HL-60/S4 treated with phorbol 12-myristate 13-acetate at 8.2 ng/mL for 4 days and 3 days (cell line): ENCODE data around the gene PRTG.
"Not testable (repeated sequence)": the region's sequence is repeated elsewhere in the genome, so short reads cannot be mapped to it uniquely, and the experiment has no call there.

Experiments
- in situ Hi-C: fragments of 300-500 bp; cut with MboI; formaldehyde crosslinking; loops from 2 replicates; pipeline ENCODE4 v1.15.0; 2022; ENCODE audit warnings: low sequenced_read_pairs

The PRTG gene

DNA sequence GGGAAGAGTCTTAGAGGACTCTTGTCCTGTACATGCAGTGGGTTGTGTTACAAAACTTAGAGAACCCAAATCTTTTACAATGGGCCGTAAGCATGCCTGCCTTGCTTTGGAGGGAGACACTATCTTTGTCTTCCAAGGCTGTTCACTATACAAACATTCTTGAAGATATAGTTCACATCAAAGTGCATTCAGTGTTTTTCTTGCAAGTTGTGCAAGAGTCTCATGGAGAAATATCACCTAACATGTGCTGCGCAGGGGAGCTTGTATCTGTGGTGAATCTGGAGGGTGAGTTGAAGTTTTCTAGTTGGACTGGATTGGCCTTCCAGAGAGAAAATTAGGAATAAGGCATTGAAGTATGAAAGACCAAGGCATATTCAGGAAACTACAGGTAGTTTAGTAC lies 7.8 kb upstream of the PRTG start:
- in situ Hi-C loops: no loop called here

DNA sequence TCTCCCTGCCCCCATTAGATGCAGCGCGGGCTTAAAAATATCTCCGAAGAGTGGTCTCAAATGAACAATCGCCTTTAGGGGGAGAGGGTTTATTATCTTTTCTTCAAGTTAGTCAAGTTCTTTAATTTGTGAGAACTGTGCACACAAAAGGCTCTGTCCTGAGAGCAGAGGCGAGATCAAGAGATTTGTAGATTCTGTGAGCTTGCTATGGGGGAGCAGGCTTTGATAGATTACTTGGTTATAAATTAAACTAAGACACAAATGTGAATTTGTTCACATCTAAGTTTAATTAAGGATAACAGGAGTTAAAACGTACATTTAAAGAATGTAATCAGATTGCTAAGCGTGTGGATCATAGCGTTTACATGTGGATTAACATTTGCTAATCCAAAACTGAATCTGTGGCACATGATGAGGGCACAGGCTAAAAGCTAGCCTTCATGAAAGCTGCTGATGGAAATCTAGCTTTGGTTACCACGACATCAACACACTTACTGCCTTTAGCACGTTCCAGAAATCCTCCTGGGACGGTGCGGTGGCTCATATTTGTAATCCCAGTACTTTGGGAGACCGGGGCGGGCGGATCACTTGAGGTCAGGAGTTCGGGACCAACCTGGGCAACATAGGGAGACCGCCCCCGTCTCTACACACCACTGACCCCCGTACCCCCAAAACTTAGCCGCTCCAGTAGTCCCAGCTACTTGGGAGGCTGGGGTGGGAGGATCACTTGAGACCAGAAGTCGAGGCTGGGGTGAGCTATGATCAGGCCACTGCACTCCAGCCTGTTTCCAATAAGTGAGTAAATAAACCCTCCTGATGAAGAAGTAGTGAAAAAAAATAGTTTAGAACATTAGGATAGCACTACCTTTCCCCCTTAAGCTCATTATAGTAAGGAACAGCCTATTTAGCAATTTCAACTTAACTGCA lies 1.0 kb upstream of the PRTG start:
- in situ Hi-C loops: no loop called here

DNA sequence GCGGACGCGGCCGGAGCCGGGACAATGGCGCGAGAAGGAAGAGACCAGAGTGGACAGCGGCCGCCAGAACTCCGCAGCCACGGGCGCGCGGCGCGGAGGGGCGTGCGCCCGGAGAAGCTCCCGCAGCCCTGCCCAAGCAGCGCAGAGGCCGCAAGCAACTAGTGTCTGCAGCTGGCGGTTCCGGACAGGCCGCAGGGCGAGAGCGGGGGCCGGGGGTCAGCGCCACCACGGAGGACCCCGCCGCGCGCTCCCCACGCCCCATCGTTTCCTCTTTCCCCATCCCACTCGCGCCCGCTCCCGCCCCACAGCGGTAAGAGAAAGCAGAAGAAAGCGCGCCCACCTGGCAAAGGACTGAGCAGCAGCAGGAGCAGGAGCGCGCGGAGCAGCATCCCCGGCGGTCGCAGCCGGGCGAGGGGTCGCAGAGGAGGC lies 440 bp downstream of the PRTG start:
- in situ Hi-C loops: no loop called here

DNA sequence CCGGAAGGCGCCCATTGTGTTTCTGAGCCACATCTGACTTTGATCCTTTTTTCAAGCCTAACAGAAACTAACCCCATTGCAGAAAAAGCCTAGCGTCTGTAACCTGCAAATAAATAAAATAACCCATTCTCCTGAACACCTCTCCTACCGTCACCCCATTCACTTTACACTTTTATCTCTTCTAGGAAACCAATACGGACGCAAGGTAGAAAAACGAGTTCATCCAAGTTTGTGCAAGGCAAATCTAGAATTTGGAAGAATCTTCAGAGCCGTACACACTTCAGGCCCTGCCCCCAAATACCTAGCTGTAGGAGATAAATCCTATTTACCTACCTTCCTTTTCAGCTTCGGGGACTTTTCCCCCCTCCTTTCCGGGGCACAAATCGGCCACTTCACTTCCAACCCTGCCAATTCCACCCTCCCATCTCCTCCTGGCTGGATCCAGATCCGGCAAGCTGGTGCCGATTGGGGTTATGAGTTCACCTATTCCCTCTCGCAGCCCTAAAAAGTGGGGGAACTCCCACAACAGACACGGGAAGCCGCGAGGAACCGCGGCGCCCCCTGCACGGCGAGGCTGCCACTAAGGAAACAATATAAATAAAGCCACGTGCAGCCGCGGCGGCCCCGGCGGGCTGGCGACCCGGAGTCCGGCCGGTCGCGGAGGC lies 987 bp downstream of the PRTG start:
- in situ Hi-C loops: no loop called here

DNA sequence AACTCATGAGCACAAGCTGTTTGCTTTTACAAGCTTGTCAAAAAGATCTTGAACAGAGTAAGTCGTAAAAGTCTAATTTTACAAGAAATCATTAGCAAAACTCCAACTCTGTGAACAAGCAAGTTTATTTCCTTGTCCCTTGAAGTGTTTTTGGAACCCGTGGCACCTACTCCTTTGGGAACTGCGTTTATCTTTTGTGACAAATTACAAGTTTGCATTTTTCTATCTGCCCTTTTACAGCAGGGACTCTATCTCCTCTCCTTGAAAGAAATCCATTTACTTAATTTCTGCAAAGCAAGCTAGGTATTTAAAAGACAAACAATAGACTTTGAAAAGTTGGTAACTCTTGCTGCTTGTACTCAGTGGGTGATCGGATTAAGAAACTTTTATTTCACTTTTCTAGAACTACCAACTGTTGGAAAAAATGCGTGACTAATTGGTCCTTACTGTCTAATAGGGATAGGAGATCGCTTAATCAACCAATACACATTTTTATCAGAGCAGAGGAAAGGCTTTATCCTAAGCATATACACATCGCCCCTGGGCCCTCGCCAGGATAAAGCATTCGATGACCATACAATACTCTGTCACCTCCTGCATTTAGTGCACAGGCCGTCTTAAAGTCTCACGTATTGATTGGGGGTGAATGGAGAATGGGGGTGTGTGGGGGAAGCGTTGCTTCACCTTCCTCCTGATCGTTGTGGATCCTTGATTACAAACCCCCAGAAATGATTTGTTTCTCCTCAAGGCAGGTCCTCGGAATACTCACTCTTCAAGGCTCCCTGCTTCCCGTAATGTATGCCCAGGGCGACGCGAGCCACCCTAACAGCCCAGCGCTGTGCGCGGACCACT lies 1.7 kb downstream of the PRTG start:
- in situ Hi-C loops: no loop called here

DNA sequence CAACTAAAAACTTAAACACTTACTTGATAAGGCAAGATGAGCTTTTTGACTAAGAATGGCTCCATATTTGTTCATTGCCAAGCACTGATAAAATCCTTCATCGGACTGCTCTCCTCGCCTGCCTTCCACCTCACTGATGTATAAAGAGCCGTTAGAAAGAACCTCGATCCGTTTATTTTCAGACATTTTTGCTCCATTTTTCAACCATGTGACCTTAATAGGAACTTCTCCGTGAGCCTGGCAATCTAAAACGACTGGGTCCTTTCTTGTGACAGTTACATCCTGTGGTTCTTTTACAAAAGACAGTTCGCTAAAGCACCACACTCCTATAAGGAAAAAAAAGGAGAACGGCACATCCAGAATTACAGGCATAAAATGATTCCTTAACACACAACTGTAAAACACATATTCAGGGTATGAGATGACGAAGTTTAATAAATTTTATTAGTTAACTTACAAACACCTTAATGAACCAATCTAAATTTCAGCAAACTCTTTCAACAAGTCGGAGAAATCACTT lies 2.5 kb downstream of the PRTG start:
- in situ Hi-C loops: no loop called here

DNA sequence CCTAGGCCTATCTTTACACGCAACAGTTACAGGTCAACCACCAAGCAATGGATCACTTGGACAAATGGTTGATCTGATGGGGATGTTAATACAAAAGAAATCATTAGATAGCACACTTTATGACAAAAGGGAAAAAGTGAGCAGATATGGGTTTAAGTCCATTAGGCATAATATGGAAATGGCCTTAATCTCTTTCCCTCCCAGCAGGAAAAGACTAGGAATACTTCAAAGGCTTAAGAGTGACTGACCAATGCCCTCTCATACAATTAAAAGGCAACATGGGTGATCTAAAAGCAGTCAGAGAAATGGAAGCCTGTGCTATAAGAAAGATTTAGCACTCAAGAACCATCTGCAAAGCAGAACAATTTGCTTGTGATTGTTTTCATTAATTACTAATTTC lies 3.3 kb downstream of the PRTG start:
- in situ Hi-C loops: no loop called here

DNA sequence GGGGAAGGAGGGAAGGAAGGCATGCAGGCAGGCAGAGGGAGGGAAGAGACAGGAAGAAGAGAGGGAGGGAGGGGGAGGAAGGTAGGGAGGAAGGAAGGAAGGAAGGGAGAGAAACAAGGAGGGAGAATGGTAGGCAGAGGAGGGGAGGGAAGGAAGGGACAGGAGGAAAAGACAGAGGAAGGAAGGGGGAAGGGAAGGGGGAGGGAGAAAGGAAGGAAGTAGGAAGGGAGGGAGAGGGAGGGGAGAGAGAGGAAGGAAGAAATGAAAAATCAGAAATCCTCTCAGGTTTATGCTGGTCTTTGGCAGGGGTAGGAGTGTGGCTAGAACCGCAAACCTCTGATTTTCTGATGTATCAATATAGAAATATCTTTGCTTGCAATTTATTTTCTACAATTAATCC lies 4.2 kb downstream of the PRTG start:
- in situ Hi-C loops: no loop called here

DNA sequence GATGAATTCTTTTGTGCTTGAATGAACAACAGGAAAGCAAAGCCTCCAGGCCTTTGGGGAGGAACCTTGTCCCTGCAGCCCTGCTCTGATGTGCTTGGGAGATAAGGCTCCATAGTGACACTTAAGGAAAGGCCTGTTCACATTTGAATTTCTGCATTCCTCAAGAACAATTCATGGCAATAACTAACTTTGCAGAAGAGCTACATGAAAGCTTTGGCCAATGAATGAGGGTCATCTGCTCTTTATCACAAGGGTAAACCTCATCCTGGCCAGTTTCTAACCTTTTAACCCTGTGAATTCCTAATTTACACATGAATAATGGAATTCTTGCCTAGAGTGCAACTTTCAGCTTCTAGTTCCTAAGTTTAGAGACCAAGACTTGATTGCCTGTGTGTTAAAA lies 5.6 kb downstream of the PRTG start:
- in situ Hi-C loops: no loop called here

DNA sequence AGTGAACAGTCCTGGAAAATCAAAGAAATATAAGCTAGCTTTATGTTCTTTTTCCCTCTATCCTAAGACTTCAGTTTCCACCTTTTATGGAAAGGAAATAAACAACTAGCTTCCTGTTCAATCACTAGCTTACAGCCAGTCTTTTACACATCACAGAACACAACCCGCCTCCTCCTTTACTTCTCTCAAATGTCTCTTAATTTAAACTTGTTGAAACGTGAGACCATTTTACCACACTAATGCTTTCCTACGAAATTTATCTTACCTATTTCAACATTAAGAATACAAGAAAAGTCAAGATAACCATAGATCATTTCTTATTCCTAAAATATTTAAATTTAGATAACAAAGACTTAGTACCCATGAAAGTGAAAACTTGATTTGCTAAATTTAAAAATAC lies 6.2 kb downstream of the PRTG start:
- in situ Hi-C loops: no loop called here

DNA sequence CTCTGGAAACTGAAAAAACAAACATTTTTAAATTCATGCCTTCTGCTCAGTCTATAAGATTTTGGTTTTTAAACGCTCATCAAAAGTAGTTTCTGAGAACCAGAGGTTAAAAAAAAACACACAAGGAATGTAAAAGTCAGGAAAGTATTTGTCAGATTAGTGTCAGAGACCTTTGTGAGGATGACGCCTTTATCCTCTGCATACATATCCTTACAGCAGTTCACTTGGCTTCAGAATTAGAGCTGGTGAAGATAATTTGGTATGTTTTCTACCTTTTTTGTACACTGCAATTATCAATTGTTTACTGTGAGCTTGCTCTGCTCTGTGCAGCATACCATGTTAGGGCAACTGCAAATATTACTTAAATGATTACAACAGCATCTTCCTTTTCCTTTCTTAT lies 8.3 kb downstream of the PRTG start:
- in situ Hi-C loops: no loop called here

DNA sequence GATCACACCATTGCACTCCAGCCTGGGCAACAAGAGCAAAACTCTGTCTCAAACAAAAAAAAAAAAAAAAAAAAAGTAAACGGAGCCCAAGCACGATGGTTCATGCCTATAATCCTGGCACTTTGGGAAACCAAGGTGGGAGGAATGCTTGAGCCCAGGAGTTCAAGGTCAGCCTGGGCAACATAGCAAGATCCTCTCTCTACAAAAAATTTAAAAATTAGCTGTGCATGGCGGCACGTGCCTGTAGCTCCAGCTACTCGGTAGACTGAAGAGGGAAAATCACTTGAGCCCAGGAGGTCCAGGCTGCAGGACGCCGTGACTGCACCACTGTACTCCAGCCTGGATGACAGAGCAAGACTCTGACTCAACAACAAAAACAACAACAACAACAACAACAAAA lies 9.5 kb downstream of the PRTG start:
- in situ Hi-C loops: not testable (repeated sequence)

DNA sequence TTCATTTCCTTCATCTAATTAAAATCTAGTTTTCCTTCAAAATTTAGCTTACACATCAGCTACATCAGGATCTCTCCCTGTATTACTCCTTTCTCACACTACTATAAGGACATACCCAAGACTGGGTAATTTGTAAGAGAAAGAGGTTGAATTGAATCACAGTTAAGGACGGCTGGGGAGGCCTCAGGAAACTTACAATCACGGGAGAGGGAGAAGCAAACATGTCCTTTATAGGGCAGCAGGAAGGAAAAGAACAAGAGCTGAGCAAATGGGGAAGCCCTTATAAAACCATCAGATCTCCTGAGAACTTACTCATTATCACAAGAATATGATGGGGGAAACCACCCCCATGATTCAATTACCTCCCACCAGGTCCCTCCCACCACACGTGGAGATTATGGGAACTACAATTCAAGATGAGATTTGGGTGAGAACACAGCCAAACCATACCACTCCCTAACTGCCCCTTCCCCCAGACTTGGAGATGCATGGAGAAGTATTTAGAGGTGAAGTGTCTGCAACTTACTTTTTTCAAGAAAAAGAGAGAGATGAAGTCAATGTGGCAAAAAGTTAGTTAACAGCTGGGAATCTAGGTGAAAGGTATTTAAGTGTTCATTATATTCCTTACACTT lies 21.3 kb downstream of the PRTG start:
- in situ Hi-C loops: no loop called here

DNA sequence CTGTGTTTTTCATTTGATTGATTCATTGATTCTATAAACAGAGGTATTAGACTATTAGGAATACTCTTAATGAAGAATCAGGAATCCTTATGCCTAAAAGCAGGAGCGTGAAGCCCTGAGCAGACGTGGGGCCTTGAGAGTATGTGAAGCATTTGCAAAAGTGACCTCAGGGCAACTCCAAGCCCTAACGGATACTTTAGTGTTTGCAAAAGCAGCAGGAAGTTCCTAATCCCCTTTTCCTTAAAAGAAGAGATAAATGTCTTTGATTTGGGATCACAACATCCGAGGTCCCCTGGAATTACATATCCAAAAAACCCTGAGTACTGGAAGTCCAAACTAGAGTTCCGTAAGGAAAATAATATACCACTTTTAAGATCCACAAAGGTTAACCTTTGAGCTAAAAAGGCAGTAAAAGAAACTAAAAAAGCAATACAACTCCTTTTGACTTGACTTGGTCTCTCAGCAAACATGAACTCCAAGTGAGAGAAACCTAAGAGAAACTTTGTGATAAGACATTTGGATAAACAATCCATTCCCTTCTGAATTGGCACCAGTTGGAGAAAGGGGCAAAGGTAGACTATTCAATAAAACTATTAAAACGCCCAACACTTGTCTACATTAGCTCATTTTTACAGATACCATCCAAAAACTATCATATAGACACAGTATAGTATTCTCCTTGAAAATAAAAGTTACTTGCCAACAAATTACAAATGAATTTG lies 27.4 kb downstream of the PRTG start:
- in situ Hi-C loops: no loop called here

DNA sequence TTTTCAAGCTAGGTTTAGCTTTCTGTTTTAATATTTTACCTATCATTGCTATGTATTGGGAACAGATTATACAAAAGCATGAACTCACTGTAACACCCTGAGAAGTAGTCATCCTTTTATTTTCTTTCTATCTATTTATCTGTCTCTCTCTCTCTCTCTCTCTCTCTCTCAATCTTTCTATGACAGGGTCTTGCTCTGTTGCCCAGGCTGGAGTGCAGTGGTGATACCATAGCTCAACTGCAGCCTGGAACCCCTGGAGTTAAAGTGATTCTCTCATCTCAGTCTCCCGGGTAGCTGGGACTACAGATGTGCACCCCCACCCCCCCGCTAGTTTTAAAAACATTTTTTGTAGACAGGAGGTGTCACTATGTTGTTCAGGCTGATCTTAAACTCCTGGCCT lies 28.9 kb downstream of the PRTG start:
- in situ Hi-C loops: no loop called here

DNA sequence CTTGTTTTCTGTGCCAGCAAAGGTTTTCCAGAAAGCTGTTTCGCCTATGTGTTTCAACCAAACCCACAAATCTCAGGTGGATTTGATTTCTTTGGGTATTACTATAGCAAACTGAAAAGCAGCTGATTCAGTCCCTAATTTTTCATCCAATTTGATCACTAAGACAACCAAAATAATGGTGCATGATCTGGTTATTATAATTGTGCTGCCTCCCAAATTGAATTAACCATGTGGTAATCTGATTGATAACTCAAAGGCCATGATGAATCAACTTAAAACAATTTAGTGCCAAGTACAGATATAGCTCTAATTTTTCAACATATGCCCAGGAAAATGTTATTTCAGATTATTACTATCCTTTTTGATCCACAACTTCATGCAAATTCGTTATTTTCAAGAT lies 30.6 kb downstream of the PRTG start:
- in situ Hi-C loops: no loop called here

DNA sequence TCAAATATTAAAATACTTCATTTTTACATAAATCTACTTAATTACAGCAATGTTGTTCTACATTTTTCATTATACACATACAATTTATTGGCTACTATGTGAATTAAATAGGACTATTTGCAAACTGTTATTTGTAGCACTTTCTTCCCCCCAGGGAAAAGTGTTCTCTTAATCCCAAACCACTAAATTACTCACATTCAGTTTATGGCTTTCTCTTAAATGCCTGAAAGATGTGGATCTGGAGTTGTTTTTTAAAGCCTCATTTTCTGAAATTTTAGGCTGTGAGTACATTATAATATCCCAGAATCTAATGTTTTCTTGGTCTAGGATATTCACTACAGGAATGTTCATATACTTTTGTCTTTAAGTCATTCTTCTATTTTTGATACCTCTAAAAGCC lies 32.7 kb downstream of the PRTG start:
- in situ Hi-C loops: no loop called here

DNA sequence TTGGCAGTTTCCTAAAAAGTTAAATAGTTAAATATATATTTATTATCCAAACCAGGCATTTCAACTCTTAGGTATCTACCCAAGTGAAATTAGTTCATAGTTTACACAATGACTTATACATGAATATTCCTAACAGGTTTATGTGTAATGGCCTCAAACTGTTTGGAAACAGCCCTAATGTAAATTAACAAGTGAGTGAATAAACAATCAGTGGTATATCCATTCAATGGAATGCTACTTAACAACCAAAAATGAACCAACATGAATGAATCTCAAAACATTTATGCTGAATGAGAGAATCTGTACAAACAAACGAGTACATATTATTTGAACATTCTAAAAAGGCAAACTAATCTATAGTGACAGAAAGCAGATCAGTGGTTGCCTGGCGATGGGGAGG lies 33.5 kb downstream of the PRTG start:
- in situ Hi-C loops: no loop called here

DNA sequence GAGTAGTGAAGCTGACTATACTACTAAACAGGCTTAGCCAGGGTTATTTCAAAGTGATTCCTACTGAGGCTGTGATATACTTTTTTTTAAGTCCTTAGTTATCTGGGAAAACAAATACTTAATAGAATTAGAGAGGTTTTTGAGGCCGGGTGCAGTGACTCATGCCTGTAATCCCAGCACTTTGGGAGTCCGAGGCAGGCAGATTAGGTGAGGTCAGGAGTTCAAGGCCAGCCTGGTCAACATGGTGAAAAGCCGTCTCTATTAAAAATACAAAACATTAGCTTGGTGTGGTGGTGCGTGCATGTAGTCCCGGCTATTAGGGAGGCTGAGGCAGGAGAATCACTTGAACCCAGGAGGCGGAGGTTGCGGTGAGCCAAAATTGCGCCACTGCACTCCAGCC lies 34.2 kb downstream of the PRTG start:
- in situ Hi-C loops: no loop called here

DNA sequence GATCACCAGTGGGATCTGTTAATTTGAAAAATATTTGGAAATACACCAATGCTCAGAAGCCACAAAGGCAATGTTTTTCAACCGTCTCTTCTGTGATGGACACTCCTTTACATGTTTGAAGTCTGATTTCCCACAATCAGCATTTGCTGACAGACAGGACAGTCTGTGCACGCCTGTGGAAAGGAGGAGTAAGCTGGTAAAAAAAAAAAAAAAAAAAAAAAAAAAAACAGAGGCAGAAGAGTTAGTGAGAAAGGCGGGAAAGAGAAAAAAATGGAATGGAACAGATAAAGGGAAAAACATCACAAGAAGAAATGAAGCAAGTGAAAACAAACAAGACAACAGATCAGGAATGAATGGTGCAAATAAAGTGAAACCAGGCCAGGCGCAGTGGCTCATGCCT lies 35.0 kb downstream of the PRTG start:
- in situ Hi-C loops: no loop called here
